ENCODE data around the gene ASXL2.

DNA sequence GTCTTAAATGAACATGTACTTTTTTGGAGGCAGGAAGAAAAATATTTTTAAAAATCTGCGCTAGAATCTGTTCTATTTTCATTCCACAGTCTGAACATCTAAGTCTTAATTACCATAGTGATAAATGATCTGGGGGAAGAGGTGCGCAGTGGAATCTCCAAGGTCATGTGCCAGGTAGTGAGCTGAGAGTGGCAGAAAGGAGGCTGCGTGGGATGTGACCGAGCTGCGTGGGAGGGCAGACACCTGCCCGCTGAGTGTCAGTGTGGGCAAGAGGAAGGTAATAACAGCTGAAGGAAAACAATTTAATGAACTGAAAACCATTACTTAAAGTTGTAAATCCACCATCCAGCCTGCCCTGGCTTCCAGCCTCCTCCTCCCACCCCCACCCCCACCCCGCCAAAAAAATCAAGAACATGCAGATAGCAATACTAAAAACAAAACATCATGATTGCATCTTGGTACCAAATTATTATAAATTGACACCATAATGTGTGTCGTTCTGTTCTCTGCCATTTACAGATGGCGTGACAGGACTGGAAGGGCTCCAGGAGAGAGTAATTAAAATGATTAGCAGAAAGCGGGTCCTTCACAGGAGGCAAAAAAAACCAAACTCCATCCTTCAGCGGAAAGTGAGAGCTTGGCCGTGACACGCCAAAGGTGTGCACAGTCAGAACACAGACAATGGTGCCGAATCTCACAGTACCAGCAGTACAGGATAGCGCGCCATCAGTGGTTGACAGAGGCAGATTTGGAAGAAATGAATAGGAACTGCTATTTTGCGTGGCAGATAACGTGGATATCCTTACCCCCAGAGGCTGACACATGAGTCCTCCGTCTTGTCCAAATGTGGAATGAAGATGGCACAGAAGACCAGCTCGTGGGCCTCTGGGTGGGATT, 193.5 kb downstream of the ASXL2 start:
- no peak for TF ChIP-seq CTCF (IDR thresholded peaks at IDR 0.05; ENCODE audit: low read depth, low read length)
- no peak for TF ChIP-seq EZH2phosphoT487 (IDR thresholded peaks at IDR 0.05; ENCODE audit: low read depth)
